Endodermal cell (in vitro differentiated cells): ENCODE data around the gene DDAH1. TPM values are rescaled to one million over a fixed set of nuclear protein-coding genes. Genes with fewer than 3 reads are reported as not detected.
"Not testable (repeated sequence)": the region's sequence is repeated elsewhere in the genome, so short reads cannot be mapped to it uniquely, and the experiment has no call there.

Experiments
- DNase-seq: peaks from one replicate; pipeline ENCODE4 v3.0.0-alpha.2; 2017
- H3K27ac ChIP-seq: 2 replicates; pipeline ENCODE4 v1.5.1; 2013; ENCODE audit warnings: mild to moderate bottlenecking, low read depth, low read length, moderate library complexity
- H3K27me3 ChIP-seq: 2 replicates; pipeline ENCODE4 v1.6.1; 2013; ENCODE audit warnings: mild to moderate bottlenecking, low read length, moderate library complexity; ENCODE audit not compliant: insufficient read depth, control insufficient read depth, poor library complexity, severe bottlenecking
- H3K36me3 ChIP-seq: 2 replicates; pipeline ENCODE4 v1.7.0; 2013; ENCODE audit warnings: mild to moderate bottlenecking, low read length, moderate library complexity; ENCODE audit not compliant: control insufficient read depth, insufficient read depth
- H3K4me1 ChIP-seq: one replicate; pipeline ENCODE4 v1.7.0; 2013; ENCODE audit warnings: low read length; ENCODE audit not compliant: control insufficient read depth, insufficient read depth
- H3K4me3 ChIP-seq: 2 replicates; pipeline ENCODE4 v1.5.1; 2013; ENCODE audit warnings: mild to moderate bottlenecking, low read length, moderate library complexity
- H3K9ac ChIP-seq: 2 replicates; pipeline ENCODE4 v1.6.1; 2013; ENCODE audit warnings: mild to moderate bottlenecking, low read length, moderate library complexity; ENCODE audit not compliant: poor library complexity, severe bottlenecking; ENCODE audit errors: extremely low read depth
- H3K9me3 ChIP-seq: 2 replicates; pipeline ENCODE4 v1.6.1; 2013; ENCODE audit warnings: mild to moderate bottlenecking, low read length, moderate library complexity; ENCODE audit not compliant: control insufficient read depth
- H3K27ac Mint-ChIP-seq: 2 replicates; pipeline ENCODE4 v1.8.0; 2020; ENCODE audit warnings: mixed read lengths
- H3K27me3 Mint-ChIP-seq: 2 replicates; pipeline ENCODE4 v1.8.0; 2021; ENCODE audit warnings: mild to moderate bottlenecking, mixed read lengths; ENCODE audit not compliant: insufficient read depth
- H3K36me3 Mint-ChIP-seq: 2 replicates; pipeline ENCODE4 v1.8.0; 2020; ENCODE audit warnings: low read depth, mixed read lengths
- H3K4me1 Mint-ChIP-seq: 2 replicates; pipeline ENCODE4 v1.8.0; 2020; ENCODE audit warnings: mixed read lengths
- H3K4me3 Mint-ChIP-seq: 2 replicates; pipeline ENCODE4 v1.8.0; 2020; ENCODE audit warnings: mild to moderate bottlenecking, moderate library complexity, mixed read lengths
- H3K9me3 Mint-ChIP-seq: 2 replicates; pipeline ENCODE4 v1.8.0; 2020; ENCODE audit warnings: mild to moderate bottlenecking, mixed read lengths
- WGBS, 2 experiments: methylation state at CpG; one replicate each; pipeline versions ENCODE4 v1.1.5 to v1.1.7; 2013; ENCODE audit warnings: missing lambda C conversion rate in 2 of 2, mixed read lengths in 1 of 2; ENCODE audit not compliant: insufficient coverage in 1 of 2, insufficient read length in 1 of 2; 5-methylcytosine and 5-hydroxymethylcytosine counted together
- long read RNA-seq, 4 experiments: library from polyadenylated mRNA in 2 of 4; library from RNA in 1 of 4; library from capped mRNA in 1 of 4; stranded (forward) in 3 of 4; unstranded in 1 of 4; transcript quantifications; one replicate each; pipeline ENCODE4 v2.0.0, GENCODE V29; 2020 to 2021; ENCODE audit warnings: inconsistent platforms in 1 of 4
- polyA plus RNA-seq, 2 experiments: library from polyadenylated mRNA; stranded (reverse); fragments of 50-300 nt; gene quantifications; one replicate each; pipeline ENCODE4 v1.2.3, GENCODE V29; 2013
- total RNA-seq, 2 donors: library from RNA; stranded (reverse); fragmentation: NEBNext Ultra II Directional in 1 of 2; extraction: Animal tissue kit (Norgen Biotek cat#: 25700) in 1 of 2; gene quantifications; 2 replicates in 1 of 2; 3 replicates in 1 of 2; pipeline ENCODE4 v1.2.1, GENCODE V29; 2021
- TF ChIP-seq, protein P1 (sequence below): fragments of 200-600 bp; sonication (generic); conservative IDR thresholded peaks from 2 replicates; pipeline ENCODE4 v1.5.0; 2021; ENCODE audit warnings: antibody characterized with exemption, mild to moderate bottlenecking

DDAH1 gene
- 10 to 100 TPM; 16.3 to 22.8 TPM for total RNA-seq
- 20.5 TPM for polyA plus RNA-seq (2013, experiment 1 of 2)
- polyA plus RNA-seq (2013, experiment 2 of 2), result 20.8 TPM
- long read RNA-seq, experiment 1, partial matches to known transcripts, result 0 of 11 reads
- long read RNA-seq, experiment 1, other reads (novel, unspliced or antisense), result 11 of 11 reads
- long read RNA-seq, experiment 2, transcript DDAH1-201 (6 exons, 3,920 nt), result major isoform, 38 of 42 reads
- long read RNA-seq, experiment 2, partial matches to known transcripts, result 1 of 42 reads
- long read RNA-seq, experiment 2, other reads (novel, unspliced or antisense), result 3 of 42 reads
- long read RNA-seq, experiment 3, transcript DDAH1-201 (6 exons, 3,920 nt), result major isoform, 71 of 82 reads
- long read RNA-seq, experiment 3, partial matches to known transcripts, result 4 of 82 reads
- long read RNA-seq, experiment 3, other reads (novel, unspliced or antisense), result 4 of 82 reads
- long read RNA-seq, experiment 4, result 0 reads

DNA sequence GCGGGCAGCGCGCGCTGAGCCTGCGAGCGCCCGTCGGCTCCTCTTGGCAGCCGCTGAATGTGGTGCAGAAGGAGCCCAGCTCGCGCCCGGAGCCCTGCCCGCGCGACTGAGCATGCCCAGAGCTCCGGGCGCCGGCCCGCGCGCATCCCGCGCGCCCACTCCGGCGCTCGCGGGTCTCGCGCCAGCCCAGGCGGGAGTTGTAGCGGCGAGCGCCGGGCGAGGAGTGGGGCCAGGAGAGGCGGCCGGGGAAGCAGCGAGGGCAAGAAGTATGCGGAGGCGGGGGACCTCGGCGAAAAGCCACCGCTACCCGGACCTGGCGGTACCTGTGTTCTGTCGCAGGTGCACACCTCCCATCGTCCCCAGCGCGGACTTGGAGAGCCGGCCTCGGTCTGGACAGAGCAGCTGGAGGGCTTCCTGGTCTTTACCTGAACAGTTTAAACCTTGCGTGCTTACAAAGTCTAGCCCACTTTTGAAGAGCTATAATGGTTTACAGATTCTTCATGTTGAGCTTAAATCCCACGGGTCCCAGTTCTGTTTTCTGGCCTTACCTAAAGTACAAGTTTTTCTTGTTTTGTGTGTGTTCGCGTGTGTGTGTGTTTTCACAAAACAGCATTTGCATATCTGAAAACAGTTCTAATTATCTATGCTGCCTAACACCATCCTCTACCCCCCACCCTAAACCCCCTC is at the start of gene DDAH1:
Gene DDAH1, minus strand, starts transcription at position 61 of the 687 bp plus-strand sequence. CDS start 114 bp downstream, outside the sequence.
- H3K9me3 ChIP-seq, result no peaks in the 10 kb centered on the region
- TF ChIP-seq, protein P1, sequence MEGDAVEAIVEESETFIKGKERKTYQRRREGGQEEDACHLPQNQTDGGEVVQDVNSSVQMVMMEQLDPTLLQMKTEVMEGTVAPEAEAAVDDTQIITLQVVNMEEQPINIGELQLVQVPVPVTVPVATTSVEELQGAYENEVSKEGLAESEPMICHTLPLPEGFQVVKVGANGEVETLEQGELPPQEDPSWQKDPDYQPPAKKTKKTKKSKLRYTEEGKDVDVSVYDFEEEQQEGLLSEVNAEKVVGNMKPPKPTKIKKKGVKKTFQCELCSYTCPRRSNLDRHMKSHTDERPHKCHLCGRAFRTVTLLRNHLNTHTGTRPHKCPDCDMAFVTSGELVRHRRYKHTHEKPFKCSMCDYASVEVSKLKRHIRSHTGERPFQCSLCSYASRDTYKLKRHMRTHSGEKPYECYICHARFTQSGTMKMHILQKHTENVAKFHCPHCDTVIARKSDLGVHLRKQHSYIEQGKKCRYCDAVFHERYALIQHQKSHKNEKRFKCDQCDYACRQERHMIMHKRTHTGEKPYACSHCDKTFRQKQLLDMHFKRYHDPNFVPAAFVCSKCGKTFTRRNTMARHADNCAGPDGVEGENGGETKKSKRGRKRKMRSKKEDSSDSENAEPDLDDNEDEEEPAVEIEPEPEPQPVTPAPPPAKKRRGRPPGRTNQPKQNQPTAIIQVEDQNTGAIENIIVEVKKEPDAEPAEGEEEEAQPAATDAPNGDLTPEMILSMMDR, result no peak
- WGBS, 2 experiments, result 4 to 5% methylated on average over 13 to 56 of the region's 56 CpGs
- H3K9ac ChIP-seq, result peak within 1 kb of the TSS; percentile 32
- peak within 1 kb of the TSS; percentile 82 for H3K4me3 ChIP-seq
- H3K27ac Mint-ChIP-seq, result no peak within 1 kb of the TSS
- DNase-seq, result peak; percentile 86
- no peaks in the 10 kb centered on the region for H3K36me3 Mint-ChIP-seq
- peak within 1 kb of the TSS; percentile 65 for H3K4me3 Mint-ChIP-seq
- H3K27me3 ChIP-seq, result peaks cover 37% of the 10 kb centered on the region
- H3K27me3 Mint-ChIP-seq, result peaks cover 39% of the 10 kb centered on the region
- no peaks in the 10 kb centered on the region for H3K4me1 ChIP-seq
- no peaks in the 10 kb centered on the region for H3K36me3 ChIP-seq
- no peaks in the 10 kb centered on the region for H3K9me3 Mint-ChIP-seq
- no peak within 1 kb of the TSS for H3K27ac ChIP-seq
- H3K4me1 Mint-ChIP-seq, result peaks cover 7% of the 10 kb centered on the region

DNA sequence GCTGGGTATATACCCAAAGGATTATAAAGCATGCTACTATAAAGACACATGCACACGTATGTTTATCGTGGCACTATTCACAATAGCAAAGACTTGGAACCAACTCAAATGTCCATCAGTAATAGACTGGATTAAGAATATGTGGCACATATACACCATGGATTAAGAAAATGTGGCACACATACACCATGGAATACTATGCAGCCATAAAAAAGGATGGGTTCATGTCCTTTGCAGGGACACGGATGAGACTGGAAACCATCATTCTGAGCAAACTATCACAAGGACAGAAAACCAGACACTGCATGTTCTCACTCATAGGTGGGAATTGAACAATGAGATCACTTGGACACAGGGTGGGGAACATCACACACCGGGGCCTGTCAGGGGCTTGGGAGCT is 49.0 kb upstream of the DDAH1 start:
- not testable (repeated sequence) for H3K4me1 ChIP-seq, H3K36me3 Mint-ChIP-seq, H3K27me3 ChIP-seq, H3K9ac ChIP-seq, H3K9me3 Mint-ChIP-seq, H3K4me3 Mint-ChIP-seq, H3K4me1 Mint-ChIP-seq, H3K27ac Mint-ChIP-seq, H3K27ac ChIP-seq, H3K27me3 Mint-ChIP-seq, H3K36me3 ChIP-seq, DNase-seq, H3K9me3 ChIP-seq, H3K4me3 ChIP-seq
- 94 to 100% methylated on average over 4 of the region's 4 CpGs for WGBS, 2 experiments

DNA sequence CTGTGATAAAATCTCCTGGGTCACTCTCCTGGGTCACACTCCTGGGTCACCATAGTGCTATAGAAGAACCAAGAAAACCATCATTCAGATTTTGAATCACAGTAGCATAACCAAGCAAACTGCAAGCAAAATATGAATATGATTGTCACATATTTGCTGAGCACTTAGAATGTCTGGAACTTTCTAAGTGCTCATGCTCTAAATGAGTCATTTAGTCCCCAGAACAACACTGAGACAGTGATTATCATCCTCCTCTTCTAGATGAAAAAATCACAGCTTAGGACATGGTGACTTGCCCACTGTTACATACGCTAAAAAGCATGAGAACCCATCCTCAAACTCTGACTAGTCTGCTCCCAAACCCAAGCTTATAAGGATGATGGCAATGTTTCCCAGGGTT is 39.5 kb upstream of the DDAH1 start:
- peaks cover 2% of the 10 kb centered on the region for H3K27me3 Mint-ChIP-seq
- Histone ChIP-seq H3K4me1 (no peaks in the 10 kb centered on the region), H3K36me3 (no peaks in the 10 kb centered on the region), H3K9me3 (peaks cover 4% of the 10 kb centered on the region), H3K9ac (no peak overlapping the region), H3K4me3 (no peak overlapping the region), H3K27me3 (no peaks in the 10 kb centered on the region), H3K27ac (no peak overlapping the region)
- peaks cover 5% of the 10 kb centered on the region for H3K9me3 Mint-ChIP-seq
- DNase-seq, result no peak
- no peaks in the 10 kb centered on the region for H3K36me3 Mint-ChIP-seq
- peaks cover 9% of the 10 kb centered on the region for H3K4me1 Mint-ChIP-seq
- TF ChIP-seq, protein P1, result no peak
- WGBS, 2 experiments, result 100% methylated on average over 1 of the region's 1 CpG
- H3K27ac Mint-ChIP-seq, result no peak overlapping the region
- no peak overlapping the region for H3K4me3 Mint-ChIP-seq
